ENCODE results near the gene WDR70.
A peak's percentile ranks its signal among the peaks of the same experiment; 100 is the strongest.
"Not testable (repeated sequence)": the region's sequence is repeated elsewhere in the genome, so short reads cannot be mapped to it uniquely, and the experiment has no call there.

WDR70 gene

DNA sequence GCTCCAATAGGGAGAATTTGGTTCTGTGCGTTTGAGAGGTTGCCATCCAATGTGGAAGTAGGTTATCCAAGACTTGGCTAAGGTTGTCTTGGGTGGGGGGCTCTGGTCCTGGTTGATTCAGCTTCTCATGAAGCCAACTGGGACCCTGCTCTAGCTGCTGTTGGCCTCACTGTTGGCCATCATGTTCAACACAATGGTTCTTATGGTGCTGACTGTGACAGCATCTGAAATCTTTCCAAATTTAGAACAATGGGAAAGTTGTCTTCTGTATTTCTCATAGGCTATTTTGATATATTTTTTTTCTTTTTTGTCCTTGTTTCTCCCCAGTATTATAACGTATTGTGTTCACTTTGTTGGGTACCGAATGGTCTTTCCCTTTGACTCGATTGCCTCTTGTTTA is 388.8 kb downstream of the WDR70 start:
- DNase-seq (ENCODE audit: low read depth) = no peak

DNA sequence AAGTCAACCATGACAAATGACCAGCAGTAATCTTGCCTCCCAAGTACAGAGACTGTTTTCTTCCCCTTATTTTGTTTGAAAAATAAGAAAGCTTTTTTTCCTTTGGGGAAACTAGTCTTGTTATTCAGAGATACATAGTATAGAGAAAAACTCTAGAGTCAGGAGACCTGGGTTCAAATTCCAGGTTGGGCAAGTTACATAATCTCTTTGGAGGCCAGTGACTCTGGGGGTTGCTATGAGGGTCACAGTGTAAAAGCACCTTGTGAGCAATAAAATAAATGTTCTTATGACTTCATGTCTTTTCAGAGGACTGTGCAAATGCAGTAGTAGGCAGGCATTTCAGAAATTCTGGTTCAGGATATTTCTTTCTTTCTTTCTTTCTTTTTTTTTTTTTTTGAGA is 389.3 kb downstream of the WDR70 start:
- no peak for DNase-seq (ENCODE audit: low read depth)

GRCh38 chr5:37769108-37769507 is 390.0 kb downstream of the WDR70 start:
- DNase-seq (ENCODE audit: low read depth) = no peak

DNA sequence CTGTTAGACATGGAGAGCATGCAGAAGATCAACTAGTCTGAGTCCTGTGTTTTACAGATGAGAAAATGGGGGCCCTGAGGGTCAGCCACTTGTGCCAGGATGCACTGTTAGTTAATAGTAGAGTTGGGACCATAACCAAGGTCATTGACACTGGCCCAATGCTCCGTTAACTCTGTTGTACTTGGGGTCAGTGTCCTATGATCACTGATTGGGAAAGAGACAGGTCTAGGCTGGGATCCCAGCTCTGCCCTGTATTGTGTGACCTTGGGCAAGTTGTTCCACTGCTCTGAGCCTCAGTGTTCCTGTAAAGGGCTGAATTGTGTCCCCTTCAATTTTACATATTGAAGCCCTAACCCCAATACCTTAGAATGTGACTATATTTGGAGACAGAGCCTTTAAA is 390.7 kb downstream of the WDR70 start:
- DNase-seq (ENCODE audit: low read depth) = no peak

- DNase-seq (ENCODE audit: low read depth) = no peak
These were observed 391.7 kb downstream of the WDR70 start for GRCh38 chr5:37770786-37771185.

DNA sequence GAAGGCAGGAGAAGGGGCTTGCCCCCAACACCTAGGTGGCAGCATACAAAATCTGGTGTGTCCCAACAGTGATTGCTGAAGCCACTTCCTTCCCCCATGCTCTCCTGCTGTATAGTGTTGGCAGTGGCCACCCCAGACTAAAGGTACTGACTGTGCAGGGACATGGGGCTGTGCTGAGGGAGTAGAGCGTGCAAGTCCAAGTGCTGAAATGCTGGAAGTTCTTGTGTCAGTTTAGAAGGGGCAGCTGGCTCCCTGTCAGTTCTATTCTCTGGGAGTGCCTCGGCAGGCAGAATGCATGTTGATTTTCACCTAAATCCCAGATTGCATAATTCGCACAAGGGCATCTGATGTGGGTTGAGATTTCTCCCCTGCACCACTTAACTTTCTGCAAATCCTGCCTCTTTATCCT is 392.1 kb downstream of the WDR70 start:
- DNase-seq (ENCODE audit: low read depth) = no peak

DNA sequence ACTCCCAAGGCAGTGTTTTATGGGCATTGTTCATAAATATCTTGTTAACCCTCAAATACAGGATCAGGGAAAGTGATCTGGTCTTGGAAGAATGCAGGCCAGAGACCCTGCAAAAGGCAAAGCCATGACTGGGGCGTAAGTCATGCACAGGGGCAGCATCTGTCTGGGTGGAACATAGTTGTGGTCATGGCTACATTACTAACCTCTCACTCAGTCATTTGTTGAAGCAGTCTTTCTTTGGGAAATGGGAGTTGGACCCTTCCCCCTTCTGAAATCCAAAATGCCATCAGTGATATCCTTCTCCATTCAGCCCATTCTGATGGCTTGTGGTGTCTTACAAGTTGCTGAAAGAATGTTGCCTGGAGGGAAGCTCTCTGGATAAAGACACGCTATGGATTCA is 392.6 kb downstream of the WDR70 start:
- DNase-seq (ENCODE audit: low read depth) = no peak

DNA sequence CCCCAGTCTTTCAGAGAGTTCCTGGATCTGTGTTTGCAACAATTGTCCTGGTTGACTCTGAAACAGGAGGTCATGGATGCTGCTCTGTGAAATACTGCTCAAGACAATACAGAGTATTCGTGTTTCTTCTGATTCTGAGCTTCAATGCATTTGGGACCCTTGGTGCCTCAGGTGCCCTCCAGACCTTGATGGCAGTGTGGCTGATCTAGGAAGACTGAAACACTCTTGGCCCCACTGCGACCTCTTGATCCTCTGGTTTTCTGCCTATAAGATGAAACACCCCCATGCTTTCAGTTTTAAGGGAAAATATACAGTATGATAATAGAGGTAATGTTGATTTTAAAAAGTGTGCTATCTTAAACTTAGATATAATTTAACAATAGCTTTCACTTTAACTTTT is 393.1 kb downstream of the WDR70 start:
- no peak for DNase-seq (ENCODE audit: low read depth)

DNA sequence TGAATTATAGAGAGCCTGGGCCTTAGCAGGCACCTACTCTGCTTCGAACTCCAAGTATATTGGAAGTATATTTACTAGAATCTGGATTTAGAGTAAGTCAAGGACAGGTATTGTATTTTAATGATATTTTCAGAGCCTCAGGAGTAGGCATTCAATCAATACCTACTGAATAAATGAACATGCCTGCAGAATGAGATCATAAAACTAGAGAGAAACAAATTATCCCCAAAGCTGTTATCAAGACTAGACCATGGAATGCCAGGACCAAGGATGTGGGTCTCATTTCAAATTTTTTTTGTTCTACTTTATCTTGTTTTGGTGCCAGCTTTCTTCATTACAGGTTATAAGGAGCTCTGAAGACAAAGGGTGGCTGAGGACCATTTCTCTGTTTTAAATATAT is 394.7 kb downstream of the WDR70 start:
- DNase-seq (ENCODE audit: low read depth) = no peak

DNA sequence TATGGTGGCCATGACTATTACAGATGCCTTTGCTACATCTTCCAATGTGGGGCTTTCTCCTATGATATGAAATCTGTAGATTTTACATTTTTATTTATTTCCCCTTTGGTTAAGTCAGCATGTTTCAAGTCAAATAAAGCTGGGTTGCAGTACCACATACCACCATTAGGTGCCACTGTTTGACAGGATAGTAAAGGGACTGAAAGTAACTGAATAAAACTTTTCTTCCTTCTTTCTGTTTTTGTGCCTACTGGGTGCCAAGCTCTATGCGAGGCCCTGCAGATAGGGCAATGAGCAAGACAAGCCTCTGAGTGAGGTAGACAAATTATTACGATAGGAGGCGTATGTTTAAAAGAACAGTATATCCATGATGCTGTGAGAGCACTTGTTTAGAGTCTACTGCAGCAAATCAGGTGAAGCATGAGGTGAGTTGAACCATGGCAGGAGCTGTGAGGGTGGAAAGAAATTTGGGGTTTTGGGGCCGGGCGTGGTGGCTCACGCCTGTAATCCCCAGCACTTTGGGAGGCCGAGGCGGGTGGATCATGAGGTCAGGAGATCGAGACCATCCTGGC is 395.9 kb downstream of the WDR70 start:
- peak; percentile 10 for DNase-seq (ENCODE audit: low read depth)

- DNase-seq (ENCODE audit: low read depth) = no peak
These were observed 397.7 kb downstream of the WDR70 start for GRCh38 chr5:37776826-37777225.

- DNase-seq (ENCODE audit: low read depth) = no peak
These were observed 398.5 kb downstream of the WDR70 start for GRCh38 chr5:37777432-37778130.

DNA sequence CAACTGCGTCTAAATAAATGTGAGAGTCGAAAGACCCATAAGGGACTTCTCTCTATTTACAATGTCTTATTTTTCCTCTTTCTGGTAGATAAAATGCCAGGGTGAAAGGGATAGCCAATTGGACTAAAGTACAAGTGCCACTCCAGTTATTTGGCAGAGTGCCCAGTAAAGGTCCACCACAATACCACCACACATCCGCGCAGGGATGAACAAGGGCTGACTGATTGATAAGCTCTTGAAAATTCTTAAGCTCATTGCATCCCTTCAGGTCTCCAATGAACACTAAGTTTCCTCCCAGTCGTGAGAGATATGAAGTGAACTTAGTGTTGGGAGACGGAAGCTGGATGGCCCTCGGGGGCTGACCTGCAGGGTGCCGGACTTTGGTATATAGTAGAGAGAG is 402.3 kb downstream of the WDR70 start:
- not testable (repeated sequence) for DNase-seq (ENCODE audit: low read depth)

DNA sequence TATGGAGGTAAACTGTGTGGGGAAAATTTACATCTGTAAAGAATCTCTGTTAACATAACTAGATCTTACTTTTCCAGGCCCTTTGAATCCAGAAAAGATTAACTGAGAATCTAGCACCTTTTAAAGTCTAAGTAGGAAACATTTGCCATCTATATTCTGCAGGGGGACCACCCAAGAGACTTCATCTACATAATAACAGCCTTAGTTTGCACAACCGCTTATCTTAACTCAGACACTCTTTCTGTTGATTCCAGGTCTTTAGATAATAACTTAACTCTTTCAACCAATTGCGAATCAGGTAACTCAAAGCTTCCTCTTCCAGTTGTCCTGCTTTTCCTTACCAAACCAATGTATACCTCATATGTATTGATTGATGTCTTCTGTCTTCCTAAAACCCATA is 407.3 kb downstream of the WDR70 start:
- no peak for DNase-seq (ENCODE audit: low read depth)

DNA sequence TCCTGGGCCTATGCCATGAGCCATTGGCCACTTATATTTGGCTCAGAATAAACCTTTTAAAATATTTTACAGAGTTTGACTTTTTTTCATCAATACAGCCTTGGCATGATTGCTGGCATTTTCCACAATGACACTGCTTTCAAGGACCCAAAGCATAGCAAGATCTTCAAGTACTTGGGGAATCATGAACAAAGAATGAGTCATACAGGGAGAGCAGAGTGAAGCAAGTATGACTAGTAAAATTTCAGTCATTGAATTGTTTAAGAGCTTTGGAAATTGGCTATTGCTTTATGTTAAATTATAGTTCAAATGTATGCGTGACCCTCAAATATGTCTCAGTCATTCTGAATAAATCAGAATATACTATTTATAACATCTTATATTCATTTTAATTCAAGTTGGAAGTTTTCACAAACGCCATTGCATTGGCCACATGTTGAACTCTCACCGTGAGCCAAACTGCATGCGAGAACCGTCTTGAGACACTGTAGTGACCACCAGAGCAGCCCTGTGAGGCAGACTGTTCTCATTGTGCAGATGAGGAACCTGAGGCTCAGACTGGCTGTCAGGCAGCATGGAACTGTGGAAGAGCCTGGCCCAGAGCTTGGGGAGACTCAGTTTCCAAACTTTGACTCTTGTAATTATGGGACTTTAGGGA is 407.9 kb downstream of the WDR70 start:
- DNase-seq (ENCODE audit: low read depth) = no peak

- DNase-seq (ENCODE audit: low read depth) = no peak
These were observed 408.6 kb downstream of the WDR70 start for GRCh38 chr5:37787742-37788141.

- DNase-seq (ENCODE audit: low read depth) = no peak
These were observed 410.9 kb downstream of the WDR70 start for GRCh38 chr5:37789991-37790390.

DNA sequence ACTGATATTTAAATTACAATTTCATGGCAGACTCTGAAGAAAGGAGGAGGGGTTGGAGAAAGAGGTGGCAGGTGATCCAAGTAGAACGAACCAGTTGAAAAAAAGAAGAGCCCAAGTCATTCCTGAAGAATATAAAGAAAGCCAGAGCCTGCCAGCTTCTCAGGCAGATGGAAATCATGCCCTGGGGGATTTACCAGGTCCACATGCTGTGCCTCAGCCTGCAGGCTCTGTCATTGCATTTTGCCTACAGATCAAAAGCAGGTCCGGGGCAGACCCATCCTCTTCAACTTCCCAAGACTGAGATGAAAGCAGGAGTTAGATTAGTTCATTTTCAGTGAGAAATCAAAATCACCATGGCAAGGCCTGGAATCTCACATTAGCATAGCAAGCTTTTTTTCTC is 412.2 kb downstream of the WDR70 start:
- DNase-seq (ENCODE audit: low read depth) = no peak

DNA sequence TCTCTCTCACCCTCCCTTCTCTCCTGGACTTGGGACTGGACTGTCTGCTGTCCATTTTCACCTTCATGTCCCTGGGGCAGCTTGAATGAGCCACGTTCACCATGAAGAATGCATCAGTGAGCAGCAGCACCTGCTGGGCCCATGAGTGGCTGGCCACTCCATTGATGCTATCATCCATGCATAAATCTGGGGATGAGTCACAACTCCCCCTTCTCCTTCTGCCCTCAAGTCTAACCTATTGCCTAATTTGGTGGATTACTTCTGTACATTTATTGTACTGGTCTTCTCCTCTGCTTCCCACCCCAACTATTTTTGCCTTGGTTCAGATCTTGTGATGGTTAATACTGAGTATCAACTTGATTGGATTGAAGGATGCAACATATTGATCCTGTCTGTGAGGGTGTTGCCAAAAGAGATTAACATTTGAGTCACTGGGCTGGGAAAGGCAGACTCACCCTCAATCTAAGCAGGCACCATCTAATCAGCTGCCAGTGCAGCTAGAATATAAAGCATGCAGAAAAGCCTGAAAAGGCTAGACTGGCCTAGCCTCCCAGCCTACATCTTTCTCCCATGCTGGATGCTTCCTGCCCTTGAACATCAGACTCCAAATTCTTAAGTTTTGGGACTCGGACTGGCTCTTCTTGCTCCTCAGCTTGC is 414.0 kb downstream of the WDR70 start:
- DNase-seq (ENCODE audit: low read depth) = no peak

DNA sequence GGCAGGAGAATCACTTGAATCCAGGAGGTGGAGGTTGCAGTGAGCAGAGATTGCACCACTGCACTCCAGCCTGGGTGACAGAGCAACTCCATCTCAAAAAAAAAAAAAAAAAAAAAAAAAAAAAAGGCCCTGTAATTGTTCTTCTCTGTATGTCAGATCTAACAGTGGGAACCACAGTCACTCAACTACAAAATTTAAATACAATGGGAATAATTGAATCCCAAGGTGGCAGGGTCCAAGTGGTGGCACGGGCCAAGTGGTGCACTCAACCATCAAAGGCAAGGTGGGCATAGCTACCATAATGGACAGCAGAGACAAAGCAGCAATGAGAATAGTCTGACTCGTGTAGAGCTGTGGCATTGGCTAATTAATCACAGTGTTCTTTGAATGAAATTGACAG is 416.2 kb downstream of the WDR70 start:
- DNase-seq (ENCODE audit: low read depth) = not testable (repeated sequence)

GRCh38 chr5:37796435-37796834 is 417.3 kb downstream of the WDR70 start:
- not testable (repeated sequence) for DNase-seq (ENCODE audit: low read depth)

- no peak for DNase-seq (ENCODE audit: low read depth)
These were observed 420.8 kb downstream of the WDR70 start for GRCh38 chr5:37799865-37800421.

DNA sequence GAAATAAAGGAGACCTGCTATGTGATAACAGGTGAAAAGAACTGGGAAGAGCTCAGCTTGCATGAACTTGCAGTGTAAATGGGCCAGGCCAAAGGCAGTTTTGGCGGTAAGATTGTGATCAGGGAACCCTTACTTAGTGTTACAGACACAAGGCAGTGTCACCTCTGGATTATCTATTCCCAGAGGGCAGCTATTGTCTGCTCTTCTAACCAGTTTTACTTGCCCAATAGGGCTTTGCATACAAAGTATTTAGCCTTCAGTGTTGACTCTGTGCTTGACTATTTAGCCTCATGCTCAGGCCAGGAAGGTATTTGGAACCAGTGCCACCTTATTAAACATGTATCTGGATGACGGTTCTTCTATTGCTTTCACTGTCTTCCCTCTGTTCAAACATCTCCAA is 422.4 kb downstream of the WDR70 start:
- no peak for DNase-seq (ENCODE audit: low read depth)
